GM23248 (cell line): ENCODE data around the gene RANBP3L. TPM values are rescaled to one million over a fixed set of nuclear protein-coding genes. Genes with fewer than 3 reads are reported as not detected.

Source experiments
- DNase-seq: peaks from one replicate; pipeline ENCODE4 v3.0.0-alpha.2; 2015
- H2AFZ ChIP-seq: fragments of 200-600 bp; sonication (generic); 2 replicates; pipeline ENCODE4 v1.6.1; 2016; ENCODE audit warnings: antibody characterized with exemption
- H3F3A ChIP-seq: fragments of 200-600 bp; sonication (generic); 2 replicates; pipeline ENCODE4 v1.6.1; 2016; ENCODE audit warnings: mild to moderate bottlenecking, antibody characterized with exemption, mixed run types; ENCODE audit not compliant: insufficient read depth
- H3K27ac ChIP-seq: fragments of 200-600 bp; sonication (generic); 2 replicates; pipeline ENCODE4 v1.5.1; 2016; ENCODE audit warnings: mild to moderate bottlenecking
- H3K27me3 ChIP-seq: fragments of 200-600 bp; sonication (generic); replicated peaks from 2 replicates; pipeline ENCODE4 v1.6.1; 2016; ENCODE audit warnings: mild to moderate bottlenecking; ENCODE audit not compliant: insufficient read depth
- H3K36me3 ChIP-seq: fragments of 200-600 bp; sonication (generic); 2 replicates; pipeline ENCODE4 v1.6.1; 2016; ENCODE audit warnings: low read depth, mild to moderate bottlenecking
- H3K4me1 ChIP-seq: fragments of 200-600 bp; sonication (generic); 2 replicates; pipeline ENCODE4 v1.6.1; 2016; ENCODE audit warnings: mild to moderate bottlenecking; ENCODE audit not compliant: insufficient read depth
- H3K4me2 ChIP-seq: fragments of 200-600 bp; sonication (generic); one replicate; pipeline ENCODE4 v1.6.1; 2016; ENCODE audit warnings: mild to moderate bottlenecking; ENCODE audit not compliant: unreplicated experiment
- H3K4me3 ChIP-seq: fragments of 200-600 bp; sonication (generic); 2 replicates; pipeline ENCODE4 v1.5.1; 2016; ENCODE audit warnings: mild to moderate bottlenecking
- H3K79me2 ChIP-seq: fragments of 200-600 bp; sonication (generic); 2 replicates; pipeline ENCODE4 v1.6.1; 2016; ENCODE audit warnings: mild to moderate bottlenecking; ENCODE audit not compliant: insufficient read depth
- H3K9ac ChIP-seq: fragments of 200-600 bp; sonication (generic); 2 replicates; pipeline ENCODE4 v1.6.1; 2016; ENCODE audit warnings: mild to moderate bottlenecking
- H3K9me2 ChIP-seq: fragments of 200-600 bp; sonication (generic); 2 replicates; pipeline ENCODE4 v1.6.1; 2016; ENCODE audit warnings: mixed run types, mild to moderate bottlenecking, moderate library complexity; ENCODE audit not compliant: insufficient read depth
- H3K9me3 ChIP-seq: fragments of 200-600 bp; sonication (generic); one replicate; pipeline ENCODE4 v1.6.1; 2017; ENCODE audit warnings: low read depth
- H4K20me1 ChIP-seq: fragments of 200-600 bp; sonication (generic); 2 replicates; pipeline ENCODE4 v1.6.0; 2016; ENCODE audit not compliant: insufficient read depth
- EZH2 ChIP-seq: fragments of 200-600 bp; sonication (generic); IDR thresholded peaks from 2 replicates; pipeline ENCODE4 v1.6.1; 2018; ENCODE audit warnings: antibody characterized with exemption, mild to moderate bottlenecking; ENCODE audit not compliant: insufficient read depth, poor library complexity, severe bottlenecking
- EZH2phosphoT487 ChIP-seq: fragments of 200-600 bp; sonication (generic); IDR thresholded peaks from 2 replicates; pipeline ENCODE4 v1.6.1; 2018; ENCODE audit warnings: antibody characterized with exemption, moderate library complexity, mild to moderate bottlenecking, low read depth; ENCODE audit not compliant: insufficient read depth
- WGBS, 2 experiments: methylation state at CpG; one replicate each; pipeline ENCODE4 v1.1.6; 2015 to 2017; ENCODE audit warnings: low lambda C conversion rate in 2 of 2, low coverage in 1 of 2; ENCODE audit errors: missing lambda C conversion rate in 2 of 2; 5-methylcytosine and 5-hydroxymethylcytosine counted together
- in situ Hi-C: fragments of 300-500 bp; cut with MboI; formaldehyde crosslinking; loops from 2 replicates; pipeline ENCODE4 v1.15.0; 2020
- polyA plus RNA-seq: library from polyadenylated mRNA; unstranded; fragments of >200 nt; fragmentation: Nextera tagmentation; extraction: Ambion mirVana; gene quantifications from 2 replicates; pipeline ENCODE4 v1.2.1, GENCODE V29; 2016
- total RNA-seq: library from RNA; depleted of rRNA; stranded (reverse); fragments of >200 nt; shearing (Covaris generic); gene quantifications from 2 replicates; pipeline ENCODE4 v1.2.3, GENCODE V29; 2014

The RANBP3L gene
- total and polyA plus RNA-seq, 2 experiments from 2014 or later: not detected

DNA sequence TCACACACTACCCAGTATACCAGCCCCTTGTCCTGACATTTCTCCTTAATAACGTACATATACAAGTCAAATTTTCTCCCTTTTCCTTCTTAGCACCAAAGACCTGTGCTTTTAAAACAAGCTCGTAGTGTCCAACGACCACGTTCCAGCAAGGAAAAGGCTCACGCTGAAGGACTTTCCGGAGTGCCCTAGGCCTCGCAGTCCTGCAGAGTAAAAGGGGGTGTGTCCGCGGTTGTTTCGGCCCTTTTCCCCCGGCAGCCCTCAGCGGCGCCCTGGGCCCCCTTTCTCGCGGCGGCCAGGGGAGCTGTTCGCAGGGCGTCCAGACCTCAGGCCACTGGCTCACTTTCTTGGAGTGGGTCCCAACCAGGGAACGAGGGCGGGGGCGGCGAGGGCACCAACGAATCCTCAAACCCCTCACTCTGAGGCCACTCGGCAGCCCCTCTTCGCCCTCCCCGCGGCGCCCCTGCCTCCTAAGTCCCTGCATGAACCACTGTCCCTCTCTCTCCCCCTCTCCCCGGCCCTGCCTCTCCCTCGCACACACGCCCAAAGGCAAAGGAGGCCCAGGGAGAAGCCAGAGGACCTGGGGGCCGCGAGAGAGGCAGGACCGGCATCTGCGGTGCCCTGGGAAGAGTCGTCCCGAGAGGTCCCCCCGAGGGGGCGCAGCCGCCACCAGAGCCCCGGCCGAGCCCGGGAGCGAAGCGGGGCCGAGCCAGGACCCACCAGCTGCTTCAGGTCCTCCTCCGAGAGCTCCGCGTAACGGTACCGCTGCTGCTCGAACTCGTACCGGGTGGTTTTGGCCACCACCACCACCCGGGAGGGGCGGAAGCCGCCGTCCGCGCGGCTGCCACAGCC, 60.7 kb downstream of the RANBP3L start:
- no peaks in the 10 kb centered on the region for H3K27me3 ChIP-seq
- H3K27ac ChIP-seq: peak overlapping the region; percentile 93
- peaks cover 10% of the 10 kb centered on the region; the same call in 1 of the 2 replicates for H3F3A ChIP-seq
- peak overlapping the region; percentile 81 for H3K4me3 ChIP-seq
- DNase-seq: peak; percentile 87
- H4K20me1 ChIP-seq: peaks cover 8% of the 10 kb centered on the region; the same call in 1 of the 2 replicates
- no peak for TF ChIP-seq EZH2
- TF ChIP-seq EZH2phosphoT487: no peak
- peaks cover 48% of the 10 kb centered on the region for H3K79me2 ChIP-seq
- H3K9me2 ChIP-seq: no peaks in the 10 kb centered on the region
- in situ Hi-C loops: no loop called here
- no peaks in the 10 kb centered on the region for H3K9me3 ChIP-seq
- WGBS, 2 experiments: 1% methylated on average over 38 to 44 of the region's 61 CpGs
- H2AFZ ChIP-seq: peak overlapping the region; percentile 76
- H3K36me3 ChIP-seq: no peaks in the 10 kb centered on the region
- peaks cover 24% of the 10 kb centered on the region for H3K4me1 ChIP-seq
- H3K9ac ChIP-seq: peak overlapping the region; percentile 96
- peak overlapping the region; percentile 96 for H3K4me2 ChIP-seq

DNA sequence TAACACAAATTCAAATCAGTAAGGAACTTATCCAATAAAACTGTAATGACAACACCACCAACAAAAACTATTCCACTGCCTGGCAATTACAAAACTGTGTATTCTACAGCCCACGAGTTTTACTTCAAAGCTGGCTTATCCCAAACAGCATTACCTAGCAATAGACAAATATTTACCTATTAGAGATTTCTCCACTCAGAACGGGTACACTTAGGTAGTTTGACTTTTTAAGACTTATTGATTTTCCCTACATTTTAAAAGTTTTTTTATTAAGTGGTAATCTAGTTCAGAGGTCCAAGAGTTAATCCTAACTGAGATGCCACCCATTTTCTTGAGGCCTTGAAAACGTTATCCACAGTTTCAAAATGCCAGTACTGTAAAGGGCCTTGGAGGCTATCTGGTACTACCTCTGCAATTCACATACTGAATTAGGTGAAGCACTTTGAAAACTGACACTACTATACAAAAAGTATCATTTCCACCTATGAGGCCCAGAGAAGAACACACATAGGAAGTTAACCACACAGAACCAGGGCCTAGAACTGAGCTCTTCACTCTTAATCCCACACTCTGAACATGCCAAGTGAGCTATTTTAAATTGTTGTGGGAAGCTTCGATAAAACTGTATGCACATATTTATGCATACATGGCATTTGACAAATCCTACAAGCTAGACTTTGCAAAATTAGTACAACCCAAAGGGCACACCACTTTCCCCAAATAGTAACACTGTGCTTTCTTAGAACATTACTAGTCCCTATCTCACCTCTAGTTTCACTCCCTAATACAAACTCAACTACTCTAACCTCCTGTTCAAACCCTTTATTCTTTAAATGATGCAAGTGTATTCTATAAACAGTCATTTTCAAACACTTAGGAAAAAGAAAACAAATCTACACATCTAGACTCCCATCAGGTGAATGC, 62.1 kb downstream of the RANBP3L start:
- H2AFZ ChIP-seq: peak overlapping the region; percentile 76; the same call in 1 of the 2 replicates
- TF ChIP-seq EZH2phosphoT487 (no peak), EZH2 (no peak)
- H3K4me3 ChIP-seq: peak overlapping the region; percentile 81

DNA sequence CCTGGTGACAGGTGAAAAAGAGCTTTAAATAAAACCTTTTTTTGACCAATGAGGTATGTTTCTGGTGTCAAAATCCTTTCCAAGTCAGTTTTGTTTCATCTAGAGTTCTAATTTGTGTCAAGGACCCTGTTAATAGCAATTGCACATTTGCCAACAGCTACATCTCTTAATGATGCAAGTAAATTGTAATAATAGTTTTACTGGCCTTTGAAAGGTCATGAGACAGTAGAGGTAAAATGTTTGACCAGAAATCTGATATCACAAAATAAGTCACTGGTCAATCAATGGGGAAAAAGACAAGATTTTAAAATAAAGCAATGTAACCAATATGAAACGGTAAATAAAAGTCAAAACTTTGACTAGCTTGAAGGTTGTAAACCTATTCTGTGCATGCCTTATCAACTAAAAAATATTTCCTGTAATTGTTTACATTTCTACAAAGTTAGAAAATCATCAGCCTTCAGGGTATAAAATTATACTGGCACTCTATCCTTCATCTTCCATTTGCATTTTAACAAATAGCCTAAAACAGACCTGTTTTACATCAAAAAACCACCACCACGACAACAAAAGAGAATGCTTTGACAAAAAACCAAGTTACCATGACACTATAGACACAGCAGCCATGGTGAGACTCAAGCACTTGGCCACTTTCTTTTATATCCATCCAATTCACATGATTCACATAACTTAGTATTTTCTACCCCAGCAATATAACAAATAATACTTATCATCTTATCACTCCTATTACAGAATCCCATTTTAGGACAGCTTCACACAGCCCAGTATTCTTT, 63.0 kb downstream of the RANBP3L start:
- H3F3A ChIP-seq: peaks cover 6% of the 10 kb centered on the region; the same call in 1 of the 2 replicates
- peaks cover 31% of the 10 kb centered on the region for H3K4me1 ChIP-seq
- peaks cover 8% of the 10 kb centered on the region; the same call in 1 of the 2 replicates for H4K20me1 ChIP-seq
- H3K27ac ChIP-seq: peak overlapping the region; percentile 93
- H3K36me3 ChIP-seq: no peaks in the 10 kb centered on the region
- in situ Hi-C loops: no loop called here
- peak overlapping the region; percentile 96 for H3K4me2 ChIP-seq
- H3K4me3 ChIP-seq: peak overlapping the region; percentile 81
- no peaks in the 10 kb centered on the region for H3K9me3 ChIP-seq
- DNase-seq: peak; percentile 28
- H3K9ac ChIP-seq: peak overlapping the region; percentile 96
- 0 out of 2 replicates have a peak overlapping the region, but pooled peaks have one; percentile 76 for H2AFZ ChIP-seq
- no peaks in the 10 kb centered on the region for H3K9me2 ChIP-seq
- H3K79me2 ChIP-seq: peaks cover 71% of the 10 kb centered on the region
- no peaks in the 10 kb centered on the region for H3K27me3 ChIP-seq
- WGBS, 2 experiments: 49 to 56% methylated on average over 2 of the region's 2 CpGs
- TF ChIP-seq EZH2phosphoT487: no peak
- no peak for TF ChIP-seq EZH2

More for the DNA sequence above, 62.1 kb downstream of the RANBP3L start:
- Histone ChIP-seq H4K20me1 (peaks cover 8% of the 10 kb centered on the region; the same call in 1 of the 2 replicates), H3K27ac (peak overlapping the region; percentile 93), H3K4me2 (peak overlapping the region; percentile 96), H3K36me3 (no peaks in the 10 kb centered on the region), H3K9ac (peak overlapping the region; percentile 96), H3K4me1 (peaks cover 31% of the 10 kb centered on the region), H3K9me2 (no peaks in the 10 kb centered on the region), H3K27me3 (no peaks in the 10 kb centered on the region), H3F3A (peaks cover 10% of the 10 kb centered on the region; the same call in 1 of the 2 replicates), H3K79me2 (peaks cover 62% of the 10 kb centered on the region), H3K9me3 (no peaks in the 10 kb centered on the region)
- in situ Hi-C loops: no loop called here
- 22 to 27% methylated on average over 4 of the region's 4 CpGs for WGBS, 2 experiments
- DNase-seq: peak; percentile 13
